Lower lobe of right lung (tissue), 2 donors: Measurements from ENCODE around the gene APOBEC2. TPM values are rescaled to one million over a fixed set of nuclear protein-coding genes. Genes with fewer than 3 reads are reported as not detected.
A peak's percentile ranks its signal among the peaks of the same experiment; 100 is the strongest.

Experiments used
- ATAC-seq, 2 donors: fragments of 200-7000 bp; cut with Tn5 transposase; one replicate each; pipeline ENCODE4 v1.9.1; 2020 to 2022; ENCODE audit warnings: mild to moderate bottlenecking in 2 of 2, moderate library complexity in 2 of 2
- DNase-seq: peaks from one replicate; pipeline ENCODE4 v3.0.0-alpha.2; 2020
- H3K27ac ChIP-seq: fragments of 200-600 bp; one replicate; pipeline ENCODE4 v1.8.0; 2022
- H3K27me3 ChIP-seq: fragments of 200-600 bp; one replicate; pipeline ENCODE4 v1.8.0; 2022; ENCODE audit warnings: low read depth
- H3K36me3 ChIP-seq: fragments of 200-600 bp; one replicate; pipeline ENCODE4 v1.8.0; 2022; ENCODE audit warnings: mild to moderate bottlenecking
- H3K4me1 ChIP-seq: fragments of 200-600 bp; one replicate; pipeline ENCODE4 v1.8.0; 2022
- H3K4me3 ChIP-seq: fragments of 200-600 bp; one replicate; pipeline ENCODE4 v1.8.0; 2022; ENCODE audit warnings: mild to moderate bottlenecking
- H3K9me3 ChIP-seq: fragments of 200-600 bp; one replicate; pipeline ENCODE4 v1.8.0; 2022
- CTCF ChIP-seq: fragments of 200-600 bp; IDR thresholded peaks from one replicate; pipeline ENCODE4 v1.8.0; 2022; ENCODE audit warnings: antibody characterized with exemption, mild to moderate bottlenecking
- intact Hi-C: fragments of 100-400 bp; cut with DNase I; formaldehyde crosslinking; loops from one replicate; pipeline ENCODE4 v1.11.0; 2022
- total RNA-seq: library from RNA; stranded (reverse); fragmentation: NEBNext Ultra II Directional; extraction: Animal tissue kit (Norgen Biotek cat#: 25700); gene quantifications from one replicate; pipeline ENCODE4 v1.2.1, GENCODE V29; 2021
- donor health status: DM: no; HTN: yes; CAD: no; lungs with severe emphysema.

The APOBEC2 gene
- total RNA-seq, 1 donor from 2014 or later = 0.65 TPM

DNA sequence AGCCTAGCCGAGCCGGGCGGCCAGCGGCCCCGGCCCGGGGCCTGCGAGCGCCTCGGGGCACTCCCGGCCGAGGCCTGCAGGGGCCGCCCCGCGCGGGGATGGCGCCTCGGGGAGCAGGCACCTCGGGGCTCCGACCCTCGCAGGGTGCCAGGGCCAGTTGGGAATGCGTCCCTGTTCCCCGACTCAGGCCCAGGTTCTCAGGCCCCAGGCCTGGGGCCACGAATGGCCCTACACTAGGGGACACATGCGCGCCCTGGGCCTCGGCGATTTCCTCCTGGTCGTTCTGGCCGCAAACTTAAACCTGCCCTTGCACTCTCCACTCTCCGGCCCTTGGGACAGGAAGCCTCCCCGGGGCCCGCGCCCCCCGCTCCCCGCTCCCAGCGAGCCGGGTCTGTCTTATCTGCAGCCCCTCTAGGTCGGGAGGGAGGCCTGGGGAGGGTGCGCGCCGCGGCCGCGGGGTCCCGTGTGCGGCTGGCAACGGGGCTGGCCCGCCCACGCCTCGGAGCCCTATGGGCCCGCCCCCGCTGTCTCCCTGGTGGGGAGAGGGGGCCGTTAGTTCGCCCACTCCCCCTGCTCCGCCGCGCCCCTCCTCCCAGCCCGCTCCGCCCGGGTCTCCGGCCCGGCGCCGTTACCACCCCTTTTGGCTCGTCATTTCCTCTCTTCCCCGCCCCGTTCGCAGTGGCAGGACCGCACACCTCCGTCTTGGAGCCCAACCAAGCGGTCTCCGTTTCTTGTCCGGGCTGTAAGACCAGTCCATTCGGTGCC, 20.4 kb downstream of the APOBEC2 start:
- DNase-seq = peak; percentile 91
- Histone ChIP-seq H3K9me3 (no peaks in the 10 kb centered on the region), H3K4me1 (peaks cover 40% of the 10 kb centered on the region), H3K27me3 (no peaks in the 10 kb centered on the region), H3K36me3 (peaks cover 15% of the 10 kb centered on the region), H3K27ac (peak overlapping the region; percentile 99), H3K4me3 (peak overlapping the region; percentile 93)
- ATAC-seq = peak; percentile 53 to 59
- TF ChIP-seq CTCF = peak; percentile 47
- intact Hi-C loops = no loop called here

GRCh38 chr6:41073968-41074691, 21.1 kb downstream of the APOBEC2 start:
- H3K4me1 ChIP-seq = peaks cover 40% of the 10 kb centered on the region
- peaks cover 12% of the 10 kb centered on the region for H3K36me3 ChIP-seq
- intact Hi-C loops = no loop called here
- H3K27me3 ChIP-seq = no peaks in the 10 kb centered on the region
- DNase-seq (no peak), ATAC-seq (no peak)
- TF ChIP-seq CTCF = no peak
- H3K4me3 ChIP-seq = peak overlapping the region; percentile 93
- no peaks in the 10 kb centered on the region for H3K9me3 ChIP-seq
- peak overlapping the region; percentile 99 for H3K27ac ChIP-seq

DNA sequence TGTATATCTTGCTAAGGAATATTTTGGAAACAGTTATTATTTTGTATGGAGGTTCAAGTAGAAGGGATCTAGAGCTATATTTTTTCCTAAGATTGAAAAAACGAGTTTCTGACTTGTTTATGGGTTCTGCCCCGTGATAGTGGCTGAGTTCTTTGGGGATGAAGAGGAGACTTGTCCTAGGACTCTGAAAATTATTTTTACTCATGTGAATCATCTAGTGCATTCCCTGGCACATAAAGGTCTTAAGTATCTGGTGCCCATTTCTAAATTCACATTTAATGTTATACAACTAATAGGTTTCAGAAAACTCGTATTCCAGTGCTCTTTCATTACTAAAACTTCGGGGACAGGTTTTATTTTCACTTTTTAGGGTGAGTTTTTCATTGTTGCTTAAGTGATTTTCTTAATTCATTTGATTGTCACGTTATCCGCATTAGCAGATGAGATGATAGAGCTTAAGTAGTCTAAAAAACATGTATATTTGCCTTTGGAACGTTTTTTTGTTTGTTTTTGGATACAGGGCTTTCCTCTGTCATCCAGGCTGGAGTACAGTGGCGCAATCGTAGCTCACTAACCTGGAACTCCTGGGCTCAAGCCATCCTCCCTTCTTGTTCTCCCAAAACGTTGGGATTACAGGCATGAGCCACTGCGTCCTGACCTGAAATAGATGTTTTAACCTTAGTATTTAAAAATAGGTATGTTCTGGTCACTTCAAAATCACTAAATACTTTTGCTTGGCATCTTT, 21.9 kb downstream of the APOBEC2 start:
- peak overlapping the region; percentile 99 for H3K27ac ChIP-seq
- DNase-seq (no peak), ATAC-seq (no peak)
- peaks cover 40% of the 10 kb centered on the region for H3K4me1 ChIP-seq
- H3K9me3 ChIP-seq = no peaks in the 10 kb centered on the region
- no peak for TF ChIP-seq CTCF
- intact Hi-C loops = no loop called here
- H3K27me3 ChIP-seq = no peaks in the 10 kb centered on the region
- peak overlapping the region; percentile 93 for H3K4me3 ChIP-seq
- H3K36me3 ChIP-seq = peaks cover 12% of the 10 kb centered on the region

DNA sequence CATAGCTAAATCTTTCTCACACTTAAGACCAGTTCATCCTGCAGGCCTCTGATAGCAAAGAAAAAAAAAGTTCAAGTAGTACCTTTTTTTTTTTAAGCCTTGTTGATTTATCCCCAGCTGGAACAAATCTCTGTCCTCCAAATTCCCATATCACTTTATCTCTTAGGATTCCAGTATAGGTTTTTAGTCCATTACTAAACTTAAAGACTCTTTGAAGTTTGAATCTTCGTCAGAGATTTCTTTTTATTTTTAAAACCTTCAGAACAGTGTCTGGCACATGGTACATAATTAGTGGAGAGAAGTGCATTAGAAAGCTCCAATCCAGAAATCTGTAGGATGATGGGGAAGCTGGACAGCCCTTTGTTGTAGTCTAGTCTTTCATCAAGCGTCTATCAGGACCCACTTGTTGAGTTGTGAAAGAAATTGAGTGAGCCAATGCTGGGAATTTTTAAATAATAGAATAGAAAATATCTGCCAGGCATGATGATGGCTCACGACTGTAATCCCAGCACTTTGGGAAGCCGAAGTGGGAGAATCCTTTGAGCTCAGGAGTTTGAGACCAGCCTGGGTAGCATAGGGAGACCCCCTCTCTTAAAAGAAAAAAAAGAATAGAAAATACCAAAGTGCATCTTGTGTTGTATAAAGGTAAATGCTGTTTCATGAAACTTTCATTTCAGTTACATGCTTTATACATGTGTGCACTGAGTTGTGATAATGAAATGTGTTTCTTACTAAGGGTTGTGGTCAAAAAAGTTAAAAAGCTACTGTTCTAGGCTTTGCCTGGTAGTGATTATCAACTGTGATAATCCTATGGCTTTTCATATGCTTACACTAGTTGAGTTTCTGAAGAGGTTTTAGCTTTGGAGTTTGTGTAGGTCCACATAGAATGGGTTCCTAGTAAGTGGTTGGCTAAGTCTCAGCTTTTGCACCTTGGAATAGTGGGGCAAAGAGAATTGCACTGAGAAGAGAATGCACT, 22.9 kb downstream of the APOBEC2 start:
- DNase-seq (no peak), ATAC-seq (no peak)
- no peak overlapping the region for H3K27ac ChIP-seq
- TF ChIP-seq CTCF = no peak
- peaks cover 37% of the 10 kb centered on the region for H3K4me1 ChIP-seq
- H3K36me3 ChIP-seq = peaks cover 22% of the 10 kb centered on the region
- H3K4me3 ChIP-seq = no peak overlapping the region
- intact Hi-C loops = no loop called here
- no peaks in the 10 kb centered on the region for H3K9me3 ChIP-seq
- H3K27me3 ChIP-seq = no peaks in the 10 kb centered on the region
